Karpas-422 (cell line): ENCODE data around the gene ZDHHC3. TPM values are rescaled to one million over a fixed set of nuclear protein-coding genes. Genes with fewer than 3 reads are reported as not detected.

Source experiments
- DNase-seq: peaks from one replicate; pipeline ENCODE4 v3.0.0-alpha.2; 2015
- H2AFZ ChIP-seq: fragments of 200-600 bp; sonication (generic); 2 replicates; pipeline ENCODE4 v1.6.1; 2014; ENCODE audit warnings: antibody characterized with exemption, low read length, mixed read lengths
- H3K27ac ChIP-seq: fragments of 200-600 bp; sonication (generic); 2 replicates; pipeline ENCODE4 v1.5.1; 2014; ENCODE audit warnings: mild to moderate bottlenecking, low read length, moderate library complexity
- H3K27me3 ChIP-seq: fragments of 200-600 bp; sonication (generic); 2 replicates; pipeline ENCODE4 v1.6.1; 2014; ENCODE audit warnings: low read length, mixed read lengths
- H3K36me3 ChIP-seq: fragments of 200-600 bp; sonication (generic); 2 replicates; pipeline ENCODE4 v1.6.1; 2014; ENCODE audit warnings: low read length, mixed read lengths; ENCODE audit not compliant: insufficient read depth
- H3K4me1 ChIP-seq: fragments of 200-600 bp; sonication (generic); 2 replicates; pipeline ENCODE4 v1.6.1; 2014; ENCODE audit warnings: mild to moderate bottlenecking, low read length, mixed read lengths
- H3K4me2 ChIP-seq: fragments of 200-600 bp; sonication (generic); 2 replicates; pipeline ENCODE4 v1.6.1; 2014; ENCODE audit warnings: low read length, low read depth, mild to moderate bottlenecking; ENCODE audit not compliant: poor library complexity, severe bottlenecking
- H3K4me3 ChIP-seq: fragments of 200-600 bp; sonication (generic); 2 replicates; pipeline ENCODE4 v1.5.1; 2014; ENCODE audit warnings: mild to moderate bottlenecking, antibody characterized with exemption, low read length, mixed read lengths
- H3K79me2 ChIP-seq: fragments of 200-600 bp; sonication (generic); 2 replicates; pipeline ENCODE4 v1.6.1; 2014; ENCODE audit warnings: mild to moderate bottlenecking, low read length, mixed read lengths
- H3K9ac ChIP-seq: fragments of 200-600 bp; sonication (generic); 2 replicates; pipeline ENCODE4 v1.6.0; 2014; ENCODE audit warnings: low read length
- H3K9me2 ChIP-seq: fragments of 200-600 bp; sonication (generic), shearing (Covaris generic); replicated peaks from 2 replicates; pipeline ENCODE4 v1.6.0; 2014; ENCODE audit warnings: mild to moderate bottlenecking, low read length, moderate library complexity; ENCODE audit not compliant: insufficient read depth
- H3K9me3 ChIP-seq: fragments of 300-700, 200-600 bp; sonication (generic); 2 replicates; pipeline ENCODE4 v1.6.1; 2014; ENCODE audit warnings: low read length, mixed read lengths
- H4K20me1 ChIP-seq: fragments of 200-600 bp; sonication (generic); 2 replicates; pipeline ENCODE4 v1.6.1; 2014; ENCODE audit warnings: mild to moderate bottlenecking, antibody characterized with exemption, low read length, low read depth; ENCODE audit not compliant: insufficient read depth
- total RNA-seq: library from RNA; depleted of rRNA; stranded (reverse); fragments of >200 nt; shearing (Covaris generic); gene quantifications from 2 replicates; pipeline ENCODE4 v1.2.3, GENCODE V29; 2014; ENCODE audit warnings: low replicate concordance

The ZDHHC3 gene
- total RNA-seq, 1 experiment from 2014 or later = 70.9 TPM

DNA sequence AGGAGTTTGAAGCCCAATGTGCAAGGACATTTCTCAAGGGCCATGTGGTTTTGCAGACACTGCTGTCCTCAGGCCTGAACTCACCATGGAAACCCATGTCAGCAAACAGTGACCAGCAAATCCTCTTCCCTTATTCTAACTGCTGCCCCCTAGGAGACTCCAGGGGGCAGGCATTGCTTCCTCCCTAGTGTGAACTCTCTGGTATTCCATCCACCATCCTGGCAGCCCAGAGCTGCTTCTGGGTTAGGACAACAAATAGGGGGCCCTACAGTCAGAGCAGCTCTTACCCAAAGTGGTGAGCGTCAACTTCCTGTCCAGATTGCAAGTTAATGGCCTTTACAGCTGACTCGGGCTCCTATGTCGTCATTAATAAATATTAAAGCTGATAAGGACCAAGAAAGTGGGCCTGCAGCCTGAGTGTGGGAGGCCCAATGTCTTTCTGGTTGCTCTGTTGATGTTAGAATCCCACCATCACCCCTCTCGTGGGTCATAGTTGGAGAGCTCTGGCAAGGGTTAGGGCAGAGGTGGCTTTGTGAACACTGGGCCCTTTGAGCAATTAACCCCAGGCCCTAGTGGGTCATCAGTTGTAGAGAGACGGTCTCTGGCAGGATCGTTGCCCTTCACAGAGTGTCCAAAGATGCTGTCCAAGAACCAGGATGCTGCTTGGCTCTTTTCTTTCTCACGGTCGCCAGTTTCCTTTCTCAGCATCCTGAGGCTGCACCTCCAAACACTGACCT lies 60.1 kb downstream of the ZDHHC3 start:
- H2AFZ ChIP-seq = no peak overlapping the region
- no peak overlapping the region for H3K4me3 ChIP-seq
- H3K9ac ChIP-seq = no peak overlapping the region
- no peak overlapping the region for H3K4me2 ChIP-seq
- no peaks in the 10 kb centered on the region for H3K9me3 ChIP-seq
- no peaks in the 10 kb centered on the region for H3K27me3 ChIP-seq
- no peaks in the 10 kb centered on the region for H3K36me3 ChIP-seq
- no peaks in the 10 kb centered on the region for H3K4me1 ChIP-seq
- 0 out of 2 replicates have a peak, but pooled peaks cover 4% of the 10 kb centered on the region for H4K20me1 ChIP-seq
- H3K27ac ChIP-seq = no peak overlapping the region
- H3K9me2 ChIP-seq = no peaks in the 10 kb centered on the region
- DNase-seq = no peak
- no peaks in the 10 kb centered on the region for H3K79me2 ChIP-seq

GRCh38 chr3:44914936-44915335 lies 61.0 kb downstream of the ZDHHC3 start:
- DNase-seq = no peak

DNA sequence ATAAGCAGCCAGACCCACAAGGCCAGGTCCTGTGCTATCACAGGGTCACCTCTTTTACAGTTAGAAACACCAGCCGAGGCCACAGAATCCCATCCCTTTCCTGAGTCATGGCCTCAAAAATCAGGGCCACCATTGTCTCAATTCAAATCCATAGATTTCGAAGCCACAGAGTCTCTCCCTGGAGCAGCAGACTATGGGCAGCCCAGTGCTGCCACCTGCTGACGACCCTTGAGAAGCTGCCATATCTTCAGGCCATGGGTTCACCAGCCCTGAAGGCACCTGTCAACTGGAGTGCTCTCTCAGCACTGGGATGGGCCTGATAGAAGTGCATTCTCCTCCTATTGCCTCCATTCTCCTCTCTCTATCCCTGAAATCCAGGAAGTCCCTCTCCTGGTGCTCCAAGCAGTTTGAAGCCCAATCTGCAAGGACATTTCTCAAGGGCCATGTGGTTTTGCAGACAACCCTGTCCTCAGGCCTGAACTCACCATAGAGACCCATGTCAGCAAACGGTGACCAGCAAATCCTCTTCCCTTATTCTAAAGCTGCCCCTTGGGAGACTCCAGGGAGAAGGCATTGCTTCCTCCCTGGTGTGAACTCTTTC lies 62.0 kb downstream of the ZDHHC3 start:
- no peaks in the 10 kb centered on the region for H3K9me2 ChIP-seq

More at GRCh38 chr3:44914936-44915335, 61.0 kb downstream of the ZDHHC3 start:
- no peaks in the 10 kb centered on the region for H3K79me2 ChIP-seq
- H3K36me3 ChIP-seq = no peaks in the 10 kb centered on the region
- no peak overlapping the region for H3K4me3 ChIP-seq
- no peak overlapping the region for H3K9ac ChIP-seq
- no peaks in the 10 kb centered on the region for H3K27me3 ChIP-seq
- H2AFZ ChIP-seq = no peak overlapping the region
- H3K9me3 ChIP-seq = no peaks in the 10 kb centered on the region
- no peaks in the 10 kb centered on the region for H3K4me1 ChIP-seq
- 0 out of 2 replicates have a peak, but pooled peaks cover 4% of the 10 kb centered on the region for H4K20me1 ChIP-seq
- no peak overlapping the region for H3K27ac ChIP-seq
- H3K9me2 ChIP-seq = no peaks in the 10 kb centered on the region
- H3K4me2 ChIP-seq = no peak overlapping the region

GRCh38 chr3:44910693-44911092 lies 65.3 kb downstream of the ZDHHC3 start:
- Histone ChIP-seq H3K79me2 (no peaks in the 10 kb centered on the region), H4K20me1 (0 out of 2 replicates have a peak, but pooled peaks cover 4% of the 10 kb centered on the region), H3K4me3 (no peak overlapping the region), H2AFZ (no peak overlapping the region), H3K9me3 (no peaks in the 10 kb centered on the region), H3K36me3 (no peaks in the 10 kb centered on the region), H3K9ac (no peak overlapping the region), H3K4me1 (no peaks in the 10 kb centered on the region; the same call in 1 of the 2 replicates), H3K9me2 (no peaks in the 10 kb centered on the region), H3K27me3 (no peaks in the 10 kb centered on the region), H3K4me2 (no peak overlapping the region), H3K27ac (no peak overlapping the region)
- DNase-seq = no peak

More for the DNA sequence above, 62.0 kb downstream of the ZDHHC3 start:
- H3K9me3 ChIP-seq = no peaks in the 10 kb centered on the region
- 0 out of 2 replicates have a peak, but pooled peaks cover 4% of the 10 kb centered on the region for H4K20me1 ChIP-seq
- no peak overlapping the region for H3K4me2 ChIP-seq
- no peaks in the 10 kb centered on the region for H3K27me3 ChIP-seq
- peak; percentile 87 for DNase-seq
- H3K4me3 ChIP-seq = no peak overlapping the region
- H2AFZ ChIP-seq = no peak overlapping the region
- no peaks in the 10 kb centered on the region for H3K36me3 ChIP-seq
- no peak overlapping the region for H3K27ac ChIP-seq
- no peaks in the 10 kb centered on the region for H3K79me2 ChIP-seq
- H3K9ac ChIP-seq = no peak overlapping the region
- H3K4me1 ChIP-seq = no peaks in the 10 kb centered on the region

GRCh38 chr3:44909063-44909462 lies 66.9 kb downstream of the ZDHHC3 start:
- DNase-seq = no peak
- no peak overlapping the region for H3K27ac ChIP-seq

GRCh38 chr3:44907612-44908011 lies 68.4 kb downstream of the ZDHHC3 start:
- no peaks in the 10 kb centered on the region for H3K9me2 ChIP-seq
- no peak overlapping the region for H3K27ac ChIP-seq
- no peak overlapping the region for H3K9ac ChIP-seq
- H4K20me1 ChIP-seq = no peaks in the 10 kb centered on the region
- H2AFZ ChIP-seq = no peak overlapping the region
- no peaks in the 10 kb centered on the region; the same call in 1 of the 2 replicates for H3K4me1 ChIP-seq
- no peak for DNase-seq
- H3K79me2 ChIP-seq = no peaks in the 10 kb centered on the region
- H3K4me2 ChIP-seq = no peak overlapping the region
- no peaks in the 10 kb centered on the region for H3K36me3 ChIP-seq
- H3K27me3 ChIP-seq = no peaks in the 10 kb centered on the region
- no peak overlapping the region for H3K4me3 ChIP-seq
- H3K9me3 ChIP-seq = no peaks in the 10 kb centered on the region

More at GRCh38 chr3:44909063-44909462, 66.9 kb downstream of the ZDHHC3 start:
- H3K27me3 ChIP-seq = no peaks in the 10 kb centered on the region
- no peaks in the 10 kb centered on the region for H3K9me3 ChIP-seq
- H3K36me3 ChIP-seq = no peaks in the 10 kb centered on the region
- no peaks in the 10 kb centered on the region for H3K9me2 ChIP-seq
- H4K20me1 ChIP-seq = 0 out of 2 replicates have a peak, but pooled peaks cover 4% of the 10 kb centered on the region
- no peak overlapping the region for H3K9ac ChIP-seq
- no peak overlapping the region for H2AFZ ChIP-seq
- H3K4me2 ChIP-seq = no peak overlapping the region
- H3K4me3 ChIP-seq = no peak overlapping the region
- H3K79me2 ChIP-seq = no peaks in the 10 kb centered on the region
- no peaks in the 10 kb centered on the region; the same call in 1 of the 2 replicates for H3K4me1 ChIP-seq

DNA sequence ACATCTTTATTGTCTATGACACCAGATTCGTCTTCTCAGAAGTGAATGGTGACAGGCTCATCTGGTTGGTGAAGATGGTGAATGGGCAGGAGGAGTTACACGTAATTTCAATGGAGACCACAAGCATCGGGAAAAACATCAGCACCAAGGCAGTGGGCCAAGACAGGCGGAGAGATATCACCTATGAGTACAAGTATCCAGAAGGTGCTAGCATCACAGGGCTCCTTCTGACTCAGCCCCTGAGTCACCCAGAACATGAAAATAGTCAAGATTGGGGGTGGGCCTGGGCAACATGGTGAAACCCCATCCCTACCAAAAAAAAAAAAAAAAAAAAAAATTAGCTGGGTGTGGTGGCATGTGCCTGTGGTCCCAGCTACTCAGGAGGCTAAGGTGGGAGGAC lies 69.0 kb downstream of the ZDHHC3 start:
- Histone ChIP-seq H3K4me3 (no peak overlapping the region), H3K4me1 (no peaks in the 10 kb centered on the region; the same call in 1 of the 2 replicates), H3K79me2 (no peaks in the 10 kb centered on the region), H3K27me3 (no peaks in the 10 kb centered on the region), H3K27ac (no peak overlapping the region), H3K4me2 (no peak overlapping the region), H3K9ac (no peak overlapping the region), H3K36me3 (no peaks in the 10 kb centered on the region), H2AFZ (no peak overlapping the region), H3K9me3 (no peaks in the 10 kb centered on the region), H4K20me1 (no peaks in the 10 kb centered on the region), H3K9me2 (no peaks in the 10 kb centered on the region)
- DNase-seq = no peak

- no peaks in the 10 kb centered on the region for H4K20me1 ChIP-seq
- no peaks in the 10 kb centered on the region for H3K36me3 ChIP-seq
- no peak overlapping the region for H2AFZ ChIP-seq
- no peaks in the 10 kb centered on the region; the same call in 1 of the 2 replicates for H3K4me1 ChIP-seq
- no peak overlapping the region for H3K27ac ChIP-seq
- H3K9me3 ChIP-seq = no peaks in the 10 kb centered on the region
- H3K79me2 ChIP-seq = no peaks in the 10 kb centered on the region
- DNase-seq = no peak
- H3K4me2 ChIP-seq = no peak overlapping the region
- no peaks in the 10 kb centered on the region for H3K9me2 ChIP-seq
- no peak overlapping the region for H3K4me3 ChIP-seq
- H3K27me3 ChIP-seq = no peaks in the 10 kb centered on the region
- H3K9ac ChIP-seq = no peak overlapping the region
Observed at GRCh38 chr3:44905446-44906157, 70.4 kb downstream of the ZDHHC3 start.
